ENCODE data around the gene STIM1. TPM values are rescaled to one million over a fixed set of nuclear protein-coding genes. Genes with fewer than 3 reads are reported as not detected.

The STIM1 gene
- total and polyA plus RNA-seq, 10 of the 15 experiments (the other 5 are each of a cell fraction or from before 2014, with no cell fraction given) = 8.6 to 57.7 (median 29.3) TPM

DNA sequence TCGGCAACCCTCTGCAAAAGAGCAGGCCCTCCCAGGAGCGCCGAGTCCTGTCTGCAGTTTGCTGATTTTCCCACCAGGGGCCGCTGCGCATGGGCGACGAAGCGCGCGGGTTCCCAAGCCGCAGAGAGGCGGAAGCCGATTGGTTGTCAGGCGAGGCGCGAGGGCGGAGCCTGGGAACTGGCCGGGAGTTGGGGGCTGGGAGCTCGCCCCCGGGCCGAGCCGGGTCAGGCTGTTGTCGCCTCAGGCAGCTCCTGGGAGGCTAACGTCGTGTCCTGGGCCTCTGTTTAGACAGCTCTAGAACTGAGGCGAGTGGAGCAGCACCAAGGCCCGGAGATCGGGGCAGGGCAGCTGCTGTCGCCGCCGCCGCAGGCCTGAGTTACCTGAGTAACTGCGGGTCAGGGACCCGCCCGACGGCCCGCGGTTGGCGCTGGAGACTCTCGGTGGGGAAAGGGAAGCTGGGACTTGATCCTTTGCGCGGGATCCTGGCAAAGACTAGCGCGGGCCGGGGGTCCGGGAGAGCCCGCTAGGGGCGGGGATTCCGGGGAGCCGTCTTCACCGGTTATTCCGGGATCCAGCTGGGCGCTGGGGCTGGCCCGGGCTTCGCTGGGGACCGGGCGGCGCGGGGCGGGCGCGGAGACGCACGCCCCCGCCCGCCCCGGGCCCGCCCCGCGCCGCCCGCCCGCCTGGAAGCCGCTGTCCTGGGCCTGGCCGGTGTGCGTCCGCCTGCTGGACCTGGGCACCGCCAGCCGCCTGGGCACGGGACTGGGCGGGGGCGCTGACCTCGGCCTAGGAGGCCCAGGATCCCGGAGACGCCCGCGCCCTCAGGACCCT is at the start of gene STIM1 (continued):
- no peak for TF ChIP-seq ZBTB40 (IDR thresholded peaks at IDR 0.05; ENCODE audit: borderline replicate concordance)
- TF ChIP-seq NKRF (conservative IDR thresholded peaks at IDR 0.05) = peak; percentile 86
- TF ChIP-seq, protein P1, sequence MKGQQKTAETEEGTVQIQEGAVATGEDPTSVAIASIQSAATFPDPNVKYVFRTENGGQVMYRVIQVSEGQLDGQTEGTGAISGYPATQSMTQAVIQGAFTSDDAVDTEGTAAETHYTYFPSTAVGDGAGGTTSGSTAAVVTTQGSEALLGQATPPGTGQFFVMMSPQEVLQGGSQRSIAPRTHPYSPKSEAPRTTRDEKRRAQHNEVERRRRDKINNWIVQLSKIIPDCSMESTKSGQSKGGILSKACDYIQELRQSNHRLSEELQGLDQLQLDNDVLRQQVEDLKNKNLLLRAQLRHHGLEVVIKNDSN (IDR thresholded peaks at IDR 0.05; ENCODE audit: borderline replicate concordance, extremely low read length, insufficient read depth, low read depth, low read length) = peak; percentile 5
- TF ChIP-seq TARDBP (IDR thresholded peaks at IDR 0.05; ENCODE audit: borderline replicate concordance) = no peak
- TF ChIP-seq NFIC (IDR thresholded peaks at IDR 0.05; ENCODE audit: low read depth, low read length) = no peak
- no peak for TF ChIP-seq SUPT20H (IDR thresholded peaks at IDR 0.05; ENCODE audit: borderline replicate concordance, control insufficient read depth, low read depth, low read length)
- TF ChIP-seq EED (IDR thresholded peaks at IDR 0.05; ENCODE audit: low read depth) = no peak
- TF ChIP-seq EGR1 (IDR thresholded peaks at IDR 0.05; ENCODE audit: borderline replicate concordance in 1 of 2, low read depth in 2 of 2, low read length in 2 of 2) = peak in 1 of 2 experiments; percentile 71; a peak in 1 of 3 replicates
- no peak for TF ChIP-seq SREBF1 (IDR thresholded peaks at IDR 0.05; ENCODE audit: low read length)
- TF ChIP-seq ZBTB33 (IDR thresholded peaks at IDR 0.05) = no peak
- TF ChIP-seq SPI1 (IDR thresholded peaks at IDR 0.05; ENCODE audit: borderline replicate concordance, insufficient read depth, low read depth, low read length) = no peak
- TF ChIP-seq POU2F2 (IDR thresholded peaks at IDR 0.05; ENCODE audit: borderline replicate concordance, low read depth, low read length) = peak; percentile 79; the same call in 1 of the 3 replicates
- TF ChIP-seq STAT3 (IDR thresholded peaks at IDR 0.05; ENCODE audit: low read depth, low read length) = no peak
- TF ChIP-seq KDM1A (IDR thresholded peaks at IDR 0.05; ENCODE audit: borderline replicate concordance) = no peak
- peak; percentile 87 to 98 (median 93); a peak in 5 of 6 replicates for TF ChIP-seq CTCF (IDR thresholded peaks at IDR 0.05 in 2 of 3, conservative IDR thresholded peaks at IDR 0.05 in 1 of 3; ENCODE audit: control insufficient read depth in 2 of 3, extremely low read depth in 1 of 3, insufficient read depth in 1 of 3, low read depth in 3 of 3, low read length in 3 of 3)
- TF ChIP-seq KAT2A (conservative IDR thresholded peaks at IDR 0.05; ENCODE audit: control insufficient read depth, low read depth, low read length) = no peak
- peak; percentile 75; the same call in 1 of the 2 replicates for TF ChIP-seq ZNF207 (IDR thresholded peaks at IDR 0.05; ENCODE audit: borderline replicate concordance)

Measured in GM12878 (cell line).